Astrocyte (in vitro differentiated cells and primary cell): Measurements from ENCODE around the gene LGALS9B.
"Not testable (repeated sequence)": the region's sequence is repeated elsewhere in the genome, so short reads cannot be mapped to it uniquely, and the experiment has no call there.

ENCODE experiments used
- EZH2 ChIP-seq: IDR thresholded peaks from 2 replicates; pipeline ENCODE4 v1.6.1; 2012; ENCODE audit warnings: mild to moderate bottlenecking, low read length, inconsistent platforms; ENCODE audit not compliant: insufficient read depth
- TF ChIP-seq, protein P1 (sequence below): IDR thresholded peaks from 2 replicates; pipeline ENCODE4 v1.5.1; 2011; ENCODE audit warnings: low read depth, mild to moderate bottlenecking, inconsistent platforms, low read length, moderate library complexity; ENCODE audit not compliant: insufficient read depth

DNA sequence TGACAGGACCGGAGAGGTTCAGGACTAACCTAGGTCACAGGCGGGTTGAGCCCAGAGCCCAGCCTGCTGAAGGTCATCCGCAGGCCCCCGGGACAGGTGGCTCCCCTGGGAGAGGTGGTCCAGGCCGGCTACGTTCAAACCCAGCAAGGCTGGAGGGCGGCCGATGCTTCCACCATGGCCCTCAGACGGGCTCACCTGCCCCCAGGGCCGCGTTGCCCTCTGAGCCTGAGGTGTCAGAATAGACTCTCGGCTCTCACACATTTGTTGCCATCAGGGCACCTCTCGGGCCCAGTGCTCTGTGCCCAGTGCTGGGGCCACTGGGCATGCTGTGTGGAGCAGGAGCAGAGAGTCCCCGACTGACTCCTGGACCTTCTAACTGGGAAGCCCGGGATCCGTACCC lies 23.2 kb downstream of the LGALS9B start:
- TF ChIP-seq, protein P1, sequence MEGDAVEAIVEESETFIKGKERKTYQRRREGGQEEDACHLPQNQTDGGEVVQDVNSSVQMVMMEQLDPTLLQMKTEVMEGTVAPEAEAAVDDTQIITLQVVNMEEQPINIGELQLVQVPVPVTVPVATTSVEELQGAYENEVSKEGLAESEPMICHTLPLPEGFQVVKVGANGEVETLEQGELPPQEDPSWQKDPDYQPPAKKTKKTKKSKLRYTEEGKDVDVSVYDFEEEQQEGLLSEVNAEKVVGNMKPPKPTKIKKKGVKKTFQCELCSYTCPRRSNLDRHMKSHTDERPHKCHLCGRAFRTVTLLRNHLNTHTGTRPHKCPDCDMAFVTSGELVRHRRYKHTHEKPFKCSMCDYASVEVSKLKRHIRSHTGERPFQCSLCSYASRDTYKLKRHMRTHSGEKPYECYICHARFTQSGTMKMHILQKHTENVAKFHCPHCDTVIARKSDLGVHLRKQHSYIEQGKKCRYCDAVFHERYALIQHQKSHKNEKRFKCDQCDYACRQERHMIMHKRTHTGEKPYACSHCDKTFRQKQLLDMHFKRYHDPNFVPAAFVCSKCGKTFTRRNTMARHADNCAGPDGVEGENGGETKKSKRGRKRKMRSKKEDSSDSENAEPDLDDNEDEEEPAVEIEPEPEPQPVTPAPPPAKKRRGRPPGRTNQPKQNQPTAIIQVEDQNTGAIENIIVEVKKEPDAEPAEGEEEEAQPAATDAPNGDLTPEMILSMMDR, result not testable (repeated sequence)
- TF ChIP-seq EZH2, result not testable (repeated sequence)
